H1 (cell line): Measurements from ENCODE around the gene YPEL4. TPM values are rescaled to one million over a fixed set of nuclear protein-coding genes. Genes with fewer than 3 reads are reported as not detected.

Source experiments
- microRNA counts: library from miRNA; unstranded; fragments of <30 nt; microRNA quantifications from one replicate; lab custom pipeline; 2015
- microRNA-seq, 2 experiments: library from miRNA; unstranded; fragments of <30 nt; microRNA quantifications; one replicate each; pipeline versions ENCODE4 to v1.2.0, GENCODE V29; 2016 to 2020; ENCODE audit warnings: borderline microRNAs expressed in 2 of 2, borderline number of aligned reads in 2 of 2, borderline replicate concordance in 1 of 2
- polyA plus RNA-seq, 7 experiments: library from polyadenylated mRNA; depleted of rRNA in 3 of 7; stranded (reverse) in 5 of 7; unstranded in 2 of 7; fragments of >200 nt in 5 of 7; fragments of 200-250 nt in 2 of 7; gene quantifications; 1 replicate in 5 of 7; 2 replicates in 1 of 7; 4 replicates in 1 of 7; pipeline versions ENCODE4 v1.2.1 to v1.2.3, GENCODE V29; 2011 to 2013; ENCODE audit warnings: missing spikeins in 2 of 7, mixed read lengths in 2 of 7
- small RNA-seq: library from polyadenylated mRNA; stranded (forward); fragments of <200 nt; extraction: miRNeasy Mini kit (QIAGEN cat#:217004); gene quantifications from one replicate; pipeline ENCODE3, GENCODE V24; 2013; ENCODE audit not compliant: insufficient read depth
- total RNA-seq: library from RNA; stranded (reverse); fragmentation: NEBNext Ultra II Directional; extraction: Animal tissue kit (Norgen Biotek cat#: 25700); gene quantifications from 2 replicates; pipeline ENCODE4 v1.2.1, GENCODE V29; 2021

The YPEL4 gene
- total and polyA plus RNA-seq, 2 of the 8 experiments (the other 6 are each of a cell fraction or from before 2014, with no cell fraction given), result 0.13 to 0.38 TPM

MicroRNAs within 50 kb of the gene (microRNA counts, 767-probe panel; counts per million panel counts)
- microRNA hsa-miR-130a-3p (lab: Ali Mortazavi, UCI), result 10,995 counts per million, percentile 99 among the panel's probes with 10 or more counts

Small RNA genes lying within 50 kb of the gene (microRNA-seq; reads per million reads assigned to microRNA genes)
- gene MIR130A, result 3,624 to 6,706 reads per million in 2 experiments

Small RNA genes lying within 50 kb of the gene (small RNA-seq; reads per million reads assigned to genes)
- gene MIR130A, result 12,314 reads per million, percentile 100 among the genes with 10 or more reads in this experiment

Other genes with a start within 250 kb of the YPEL4 start
- 31.8 and 32.5 TPM in 2 replicates for gene SLC43A3, start 222.8 kb downstream of the YPEL4 start, total RNA-seq
- 61.1 and 67.8 TPM in 2 replicates for gene SLC43A3, start 222.8 kb downstream of the YPEL4 start, polyA plus RNA-seq (2011; rRNA removed)
- gene RTN4RL2, start 189.4 kb downstream of the YPEL4 start, total RNA-seq, result 23.7 and 24.4 TPM in 2 replicates
- gene RTN4RL2, start 189.4 kb downstream of the YPEL4 start, polyA plus RNA-seq (2011; rRNA removed), result 11.4 and 17.3 TPM in 2 replicates
- 30.1 and 34.5 TPM in 2 replicates for gene SLC43A1, start 134.2 kb downstream of the YPEL4 start, total RNA-seq
- 58.0 and 79.5 TPM in 2 replicates for gene SLC43A1, start 134.2 kb downstream of the YPEL4 start, polyA plus RNA-seq (2011; rRNA removed)
- 109 and 117 TPM in 2 replicates for gene TIMM10, start 119.2 kb downstream of the YPEL4 start, total RNA-seq
- 208 and 227 TPM in 2 replicates for gene TIMM10, start 119.2 kb downstream of the YPEL4 start, polyA plus RNA-seq (2011; rRNA removed)
- not detected in 2 replicates for gene SMTNL1, start 112.3 kb downstream of the YPEL4 start, total RNA-seq
- 0.13 and 0.18 TPM in 2 replicates for gene SMTNL1, start 112.3 kb downstream of the YPEL4 start, polyA plus RNA-seq (2011; rRNA removed)
- gene UBE2L6, start 82.2 kb downstream of the YPEL4 start, total RNA-seq, result 67.8 and 68.1 TPM in 2 replicates
- gene UBE2L6, start 82.2 kb downstream of the YPEL4 start, polyA plus RNA-seq (2011; rRNA removed), result 89.2 and 94.8 TPM in 2 replicates
- 50.9 and 57.3 TPM in 2 replicates for gene SERPING1, start 52.2 kb downstream of the YPEL4 start, total RNA-seq
- 54.8 and 78.8 TPM in 2 replicates for gene SERPING1, start 52.2 kb downstream of the YPEL4 start, polyA plus RNA-seq (2011; rRNA removed)
- gene CLP1, start 7.8 kb upstream of the YPEL4 start, total RNA-seq, result 29.3 and 29.9 TPM in 2 replicates
- 25.6 and 29.4 TPM in 2 replicates for gene CLP1, start 7.8 kb upstream of the YPEL4 start, polyA plus RNA-seq (2011; rRNA removed)
- 54.8 and 56.3 TPM in 2 replicates for gene ZDHHC5, start 18.2 kb upstream of the YPEL4 start, total RNA-seq
- gene ZDHHC5, start 18.2 kb upstream of the YPEL4 start, polyA plus RNA-seq (2011; rRNA removed), result 36.1 and 40.0 TPM in 2 replicates
- 19.4 and 20.5 TPM in 2 replicates for gene MED19, start 62.3 kb upstream of the YPEL4 start, total RNA-seq
- 35.4 and 49.3 TPM in 2 replicates for gene MED19, start 62.3 kb upstream of the YPEL4 start, polyA plus RNA-seq (2011; rRNA removed)
- gene TMX2, start 62.7 kb upstream of the YPEL4 start, total RNA-seq, result 100.0 and 104 TPM in 2 replicates
- 65.3 and 70.4 TPM in 2 replicates for gene TMX2, start 62.7 kb upstream of the YPEL4 start, polyA plus RNA-seq (2011; rRNA removed)
- 242 and 243 TPM in 2 replicates for gene SELENOH, start 91.6 kb upstream of the YPEL4 start, total RNA-seq
- gene SELENOH, start 91.6 kb upstream of the YPEL4 start, polyA plus RNA-seq (2011; rRNA removed), result 264 and 326 TPM in 2 replicates
- gene BTBD18, start 101.9 kb upstream of the YPEL4 start, total RNA-seq, result not detected in 2 replicates
- gene BTBD18, start 101.9 kb upstream of the YPEL4 start, polyA plus RNA-seq (2011; rRNA removed), result 0.03 TPM in 2 replicates
- 164 and 167 TPM in 2 replicates for gene CTNND1, start 111.9 kb upstream of the YPEL4 start, total RNA-seq
- gene CTNND1, start 111.9 kb upstream of the YPEL4 start, polyA plus RNA-seq (2011; rRNA removed), result 91.9 and 97.8 TPM in 2 replicates